GM20000 (cell line): ENCODE data around the gene SPN.
"Not testable (repeated sequence)": the region's sequence is repeated elsewhere in the genome, so short reads cannot be mapped to it uniquely, and the experiment has no call there.

Experiments used
- DNase-seq: peaks from one replicate; pipeline ENCODE4 v3.0.0; 2012; ENCODE audit warnings: low spot score
- TF ChIP-seq, protein P1 (sequence below): IDR thresholded peaks from 2 replicates; pipeline ENCODE4 v1.5.1; 2012; ENCODE audit warnings: mild to moderate bottlenecking, control low read depth; ENCODE audit errors: extremely low read depth, missing control alignments

The SPN gene

DNA sequence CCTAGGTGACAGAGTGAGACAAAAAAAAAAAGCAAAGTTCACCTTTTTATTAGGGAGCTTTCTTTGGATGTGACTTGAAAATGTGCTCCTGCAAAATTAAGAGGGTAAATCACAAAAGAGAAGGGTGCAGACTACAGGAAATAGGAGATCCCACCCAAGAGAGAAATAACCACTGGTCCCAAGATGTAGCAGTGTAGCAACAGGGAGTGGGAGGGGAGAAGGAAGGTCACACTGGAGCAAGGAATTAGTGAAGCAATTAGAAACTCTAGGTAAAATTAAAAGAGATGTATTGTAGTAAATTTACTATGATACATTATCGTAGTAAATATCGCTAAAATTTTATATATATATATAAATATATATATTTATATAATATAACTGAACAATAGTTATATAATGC, 12.3 kb upstream of the SPN start:
- no peak for DNase-seq
- TF ChIP-seq, protein P1, sequence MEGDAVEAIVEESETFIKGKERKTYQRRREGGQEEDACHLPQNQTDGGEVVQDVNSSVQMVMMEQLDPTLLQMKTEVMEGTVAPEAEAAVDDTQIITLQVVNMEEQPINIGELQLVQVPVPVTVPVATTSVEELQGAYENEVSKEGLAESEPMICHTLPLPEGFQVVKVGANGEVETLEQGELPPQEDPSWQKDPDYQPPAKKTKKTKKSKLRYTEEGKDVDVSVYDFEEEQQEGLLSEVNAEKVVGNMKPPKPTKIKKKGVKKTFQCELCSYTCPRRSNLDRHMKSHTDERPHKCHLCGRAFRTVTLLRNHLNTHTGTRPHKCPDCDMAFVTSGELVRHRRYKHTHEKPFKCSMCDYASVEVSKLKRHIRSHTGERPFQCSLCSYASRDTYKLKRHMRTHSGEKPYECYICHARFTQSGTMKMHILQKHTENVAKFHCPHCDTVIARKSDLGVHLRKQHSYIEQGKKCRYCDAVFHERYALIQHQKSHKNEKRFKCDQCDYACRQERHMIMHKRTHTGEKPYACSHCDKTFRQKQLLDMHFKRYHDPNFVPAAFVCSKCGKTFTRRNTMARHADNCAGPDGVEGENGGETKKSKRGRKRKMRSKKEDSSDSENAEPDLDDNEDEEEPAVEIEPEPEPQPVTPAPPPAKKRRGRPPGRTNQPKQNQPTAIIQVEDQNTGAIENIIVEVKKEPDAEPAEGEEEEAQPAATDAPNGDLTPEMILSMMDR = no peak

DNA sequence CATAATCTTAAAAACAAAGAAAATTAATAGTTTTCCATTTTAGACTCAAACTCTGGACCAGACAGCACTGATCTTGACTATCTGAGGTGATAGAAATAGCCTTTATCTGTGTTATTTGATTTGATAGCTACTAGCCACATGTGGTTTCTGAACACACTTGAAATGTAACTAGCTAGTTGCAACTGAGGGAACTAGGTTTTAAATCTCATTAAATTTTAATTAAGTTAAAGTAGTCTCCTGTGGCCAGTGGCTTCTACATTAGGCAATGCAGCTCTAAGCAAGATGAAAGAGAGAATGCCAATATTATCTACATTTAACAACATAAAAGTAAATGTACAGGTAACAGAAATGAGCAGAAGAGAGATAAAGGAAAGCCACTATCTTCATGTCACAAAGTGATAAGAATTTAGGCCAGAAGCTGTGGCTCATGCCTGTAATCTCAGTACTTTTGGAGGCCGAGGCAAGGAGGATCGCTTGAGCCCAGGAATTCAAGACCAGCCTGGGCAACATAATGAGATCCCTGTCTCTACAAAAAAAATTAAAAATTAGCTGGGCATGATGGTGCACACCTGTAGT, 11.2 kb upstream of the SPN start:
- no peak for DNase-seq

DNA sequence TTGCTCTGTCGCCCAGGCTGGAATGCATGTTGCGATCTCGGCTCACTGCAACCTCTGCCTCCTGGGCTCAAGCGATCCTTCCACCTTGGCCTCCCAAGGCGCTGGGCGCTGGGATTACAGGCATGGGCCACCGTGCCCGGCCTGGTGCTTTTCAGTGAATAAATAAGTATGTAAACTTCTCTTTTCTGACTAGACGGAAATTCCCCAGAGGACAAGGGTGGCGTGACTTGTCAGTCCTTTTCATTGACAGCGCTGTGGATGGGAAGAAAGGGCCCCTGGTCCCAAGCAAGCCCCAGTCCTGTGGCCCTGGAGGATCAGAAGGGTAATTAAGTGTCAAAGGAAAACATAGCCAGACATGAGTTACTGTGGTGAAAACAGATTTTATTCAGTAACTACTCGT, 9.6 kb upstream of the SPN start:
- peak; percentile 47 for DNase-seq
- TF ChIP-seq, protein P1 = no peak

More for the DNA sequence above, 11.2 kb upstream of the SPN start:
- TF ChIP-seq, protein P1 = no peak

DNA sequence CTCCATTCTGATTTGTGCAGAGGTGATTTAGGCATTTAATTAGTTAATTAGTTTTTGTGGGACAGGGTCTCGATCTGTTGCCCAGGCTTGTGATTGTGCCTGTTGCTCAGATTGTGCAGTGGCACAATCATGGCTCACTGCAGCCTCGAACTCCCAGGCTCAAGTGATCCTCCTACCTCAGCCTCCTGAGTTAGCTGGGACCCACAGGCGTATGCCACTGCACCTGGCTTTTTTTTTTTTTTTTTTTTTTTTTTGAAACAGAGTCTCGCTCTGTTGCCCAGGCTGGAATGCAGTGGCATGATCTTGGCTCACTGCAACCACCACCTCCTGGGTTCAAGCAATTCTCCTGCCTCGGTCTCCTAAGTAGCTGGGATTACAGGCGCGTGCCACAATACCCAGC, 9.2 kb upstream of the SPN start:
- not testable (repeated sequence) for DNase-seq

DNA sequence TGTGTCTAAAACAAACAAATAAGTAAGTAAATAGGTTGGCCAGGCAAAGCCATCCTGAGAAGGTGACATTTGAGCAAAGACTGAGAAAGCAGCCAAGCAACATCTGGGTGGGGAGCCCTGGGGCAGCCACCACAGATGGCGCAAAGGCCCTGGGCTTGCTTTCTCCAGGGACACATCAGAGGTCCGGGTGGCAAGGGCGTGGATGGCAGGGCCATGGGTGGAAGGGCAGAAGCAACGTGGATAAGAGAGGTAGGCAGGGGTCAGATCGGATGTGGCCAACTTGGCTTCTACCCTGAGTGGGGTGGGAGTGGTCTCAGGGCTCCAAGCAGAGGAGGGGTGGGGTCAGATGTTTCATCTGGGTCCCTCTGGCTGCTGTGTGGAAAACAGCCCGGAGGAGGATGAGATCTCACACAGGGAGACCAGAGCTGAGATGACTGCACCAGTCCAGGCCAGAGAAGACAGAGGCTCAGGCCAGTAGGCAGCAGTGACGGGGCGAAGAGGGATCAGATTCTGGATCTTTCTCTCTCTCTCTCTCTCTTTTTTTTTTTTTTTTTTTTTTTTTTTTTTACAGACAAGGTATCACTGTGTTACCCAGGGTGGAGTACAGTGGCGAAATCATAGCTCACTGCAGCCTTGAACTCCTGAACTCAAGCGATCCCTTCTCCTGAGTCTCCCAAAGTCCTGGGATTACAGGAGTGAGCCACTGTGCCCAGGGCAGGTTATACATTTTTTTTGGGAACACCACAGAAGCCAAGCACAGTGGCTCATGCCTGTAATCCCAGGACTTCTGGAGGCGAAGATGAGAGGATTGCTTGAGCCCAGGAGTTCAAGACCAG, 6.1 kb upstream of the SPN start:
- TF ChIP-seq, protein P1 = no peak
- DNase-seq = no peak

DNA sequence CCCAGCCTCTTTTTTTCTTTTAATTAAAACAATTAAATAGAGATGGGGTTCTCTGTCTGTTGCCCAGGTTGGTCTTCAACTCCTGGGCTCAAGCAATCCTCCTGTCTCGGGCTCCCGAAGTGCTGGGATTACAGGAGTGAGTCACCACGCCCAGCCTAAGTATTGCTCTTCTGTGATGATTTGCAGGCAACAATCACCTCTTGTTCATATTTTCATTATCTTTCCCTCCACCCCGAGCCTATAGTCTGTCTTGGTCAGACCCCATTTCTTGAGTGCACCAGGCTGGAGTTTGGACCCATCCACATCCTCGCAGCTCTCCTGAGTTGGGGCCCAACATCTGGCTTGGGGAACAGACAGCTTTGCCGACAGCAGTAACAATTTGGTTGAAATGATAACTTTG, 4.3 kb upstream of the SPN start:
- TF ChIP-seq, protein P1 = no peak
- no peak for DNase-seq

DNA sequence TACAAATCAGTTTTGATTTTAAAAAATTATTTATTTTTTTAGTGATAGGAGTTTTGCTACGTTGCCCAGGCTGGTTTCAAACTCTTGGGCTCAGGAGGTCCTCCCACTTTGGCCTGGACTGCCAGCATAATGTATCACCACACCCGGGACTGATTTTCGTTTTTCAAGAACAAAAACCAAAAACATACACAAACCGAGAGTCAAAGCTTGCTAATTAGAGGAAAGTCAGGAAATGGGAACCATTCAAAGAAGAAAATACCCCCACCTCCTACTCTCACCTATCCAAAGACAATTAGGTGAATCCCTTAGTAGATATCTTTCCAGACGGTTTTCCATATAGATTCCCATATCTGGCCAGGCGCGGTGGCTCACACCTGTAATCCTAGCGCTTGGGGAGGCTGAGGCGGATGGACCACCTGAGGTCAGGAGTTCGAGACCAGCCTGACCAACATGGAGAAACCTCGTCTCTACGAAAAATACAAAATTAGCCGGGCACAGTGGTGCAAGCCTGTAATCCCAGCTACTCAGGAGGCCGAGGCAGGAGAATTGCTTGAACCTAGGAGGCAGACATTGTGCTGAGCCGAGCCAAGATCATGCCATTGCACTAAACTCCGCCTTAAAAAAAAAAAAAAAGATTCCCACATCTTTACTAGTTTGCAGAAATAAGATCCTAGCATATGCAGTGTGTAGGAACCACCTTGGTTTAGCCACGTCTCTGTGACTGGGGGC, 883 bp upstream of the SPN start:
- TF ChIP-seq, protein P1 = no peak
- DNase-seq = no peak
